Activated CD4-positive, alpha-beta T cell treated with anti-CD3 and anti-CD28 coated beads, Interleukin-2, amount 10 ng/mL, durations not matched to agents 7 days and 5 days (primary cell): ENCODE data around the gene RCE1. TPM values are rescaled to one million over a fixed set of nuclear protein-coding genes. Genes with fewer than 3 reads are reported as not detected.
"Not testable (repeated sequence)": the region's sequence is repeated elsewhere in the genome, so short reads cannot be mapped to it uniquely, and the experiment has no call there.

ENCODE experiments used
- CTCF ChIA-PET: fragments of 350-600 bp; sonication (Branson Sonifier 250); formaldehyde crosslinking; loops from one replicate; lab custom pipeline; 2021; ENCODE audit warnings: antibody characterized with exemption; lab: Charles Lee
- POLR2A ChIA-PET: fragments of 350-600 bp; sonication (Branson Sonifier 250); formaldehyde crosslinking; loops from one replicate; lab custom pipeline; 2021; ENCODE audit warnings: antibody characterized with exemption; lab: Charles Lee
- DNase-seq: peaks from one replicate; pipeline ENCODE4 v3.0.0-alpha.2; 2020
- H3K27ac Mint-ChIP-seq: one replicate; pipeline ENCODE4 v1.8.0; 2021; ENCODE audit warnings: mild to moderate bottlenecking, moderate library complexity, mixed read lengths
- H3K27me3 Mint-ChIP-seq: one replicate; pipeline ENCODE4 v1.8.0; 2021; ENCODE audit warnings: mixed read lengths
- H3K36me3 Mint-ChIP-seq: one replicate; pipeline ENCODE4 v1.8.0; 2021; ENCODE audit warnings: low read depth, mixed read lengths
- H3K4me1 Mint-ChIP-seq: one replicate; pipeline ENCODE4 v1.8.0; 2021; ENCODE audit warnings: mixed read lengths
- H3K4me3 Mint-ChIP-seq: one replicate; pipeline ENCODE4 v1.8.0; 2021; ENCODE audit warnings: mild to moderate bottlenecking, moderate library complexity, mixed read lengths
- H3K9me3 Mint-ChIP-seq: one replicate; pipeline ENCODE4 v1.8.0; 2021; ENCODE audit warnings: mixed read lengths
- total RNA-seq, 2 experiments: library from RNA; stranded (reverse); gene quantifications; one replicate each; pipeline ENCODE4 v1.2.3, GENCODE V29; 2021

RCE1 gene
- total RNA-seq, result 10 to 100 TPM; 23.1 to 23.7 TPM

GRCh38 chr11:66842896-66843775 is at the start of gene RCE1:
TSS of gene RCE1 (plus strand) at chr11:66843441. CDS start at chr11:66843456, 15 bp downstream.
- Mint-ChIP-seq H3K9me3 (no peaks in the 10 kb centered on the region), H3K27me3 (no peaks in the 10 kb centered on the region), H3K4me3 (peak within 1 kb of the TSS; percentile 85), H3K4me1 (peaks cover 50% of the 10 kb centered on the region), H3K27ac (peak within 1 kb of the TSS; percentile 96), H3K36me3 (peaks cover 29% of the 10 kb centered on the region)
- ChIA-PET CTCF (interaction anchor here (0.9 to 3.8 kb wide), 10 partner anchors 9 to 434 kb away, joined by 3 to 27 read pairs (median 4); partner anchors contain the start of gene RBM4B), POLR2A (no interaction called here)
- peak; percentile 91 for DNase-seq

- H3K36me3 Mint-ChIP-seq, POLR2A ChIA-PET, DNase-seq, H3K27ac Mint-ChIP-seq, H3K4me1 Mint-ChIP-seq, H3K4me3 Mint-ChIP-seq, H3K27me3 Mint-ChIP-seq, H3K9me3 Mint-ChIP-seq: not testable (repeated sequence)
- CTCF ChIA-PET, result interaction anchor here (0.6 to 1.6 kb wide), 4 partner anchors 34 to 399 kb away, joined by 3 to 4 read pairs (median 3); no protein-coding TSS in a partner anchor
Observed at GRCh38 chr11:66799815-66800214, 43.4 kb upstream of the RCE1 start.

GRCh38 chr11:66800720-66801428 is 42.4 kb upstream of the RCE1 start:
- no peaks in the 10 kb centered on the region for H3K4me1 Mint-ChIP-seq
- H3K4me3 Mint-ChIP-seq, result no peak overlapping the region
- ChIA-PET POLR2A (no interaction called here), CTCF (interaction anchor here (1.6 kb wide), 1 partner anchor 33 kb away, joined by 3 read pairs; no protein-coding TSS in a partner anchor)
- no peaks in the 10 kb centered on the region for H3K9me3 Mint-ChIP-seq
- no peak overlapping the region for H3K27ac Mint-ChIP-seq
- no peak for DNase-seq
- no peaks in the 10 kb centered on the region for H3K27me3 Mint-ChIP-seq
- peaks cover 2% of the 10 kb centered on the region for H3K36me3 Mint-ChIP-seq

GRCh38 chr11:66809592-66809991 is 33.6 kb upstream of the RCE1 start:
- DNase-seq, result no peak
- H3K27ac Mint-ChIP-seq, result no peak overlapping the region
- H3K4me3 Mint-ChIP-seq, result no peak overlapping the region
- H3K4me1 Mint-ChIP-seq, result no peaks in the 10 kb centered on the region
- peaks cover 1% of the 10 kb centered on the region for H3K36me3 Mint-ChIP-seq
- H3K9me3 Mint-ChIP-seq, result no peaks in the 10 kb centered on the region
- ChIA-PET POLR2A (no interaction called here), CTCF (no interaction called here)
- no peaks in the 10 kb centered on the region for H3K27me3 Mint-ChIP-seq

- no peaks in the 10 kb centered on the region for H3K27me3 Mint-ChIP-seq
- H3K4me3 Mint-ChIP-seq, result no peak overlapping the region
- CTCF ChIA-PET, result no interaction called here
- H3K4me1 Mint-ChIP-seq, result peaks cover 3% of the 10 kb centered on the region
- peaks cover 1% of the 10 kb centered on the region for H3K36me3 Mint-ChIP-seq
- POLR2A ChIA-PET, result no interaction called here
- no peaks in the 10 kb centered on the region for H3K9me3 Mint-ChIP-seq
- H3K27ac Mint-ChIP-seq, result no peak overlapping the region
- DNase-seq, result no peak
Observed at GRCh38 chr11:66810576-66811185, 32.6 kb upstream of the RCE1 start.

- POLR2A ChIA-PET, result no interaction called here
- no peak for DNase-seq
- CTCF ChIA-PET, result no interaction called here
- Mint-ChIP-seq H3K27me3 (no peaks in the 10 kb centered on the region), H3K4me1 (peaks cover 3% of the 10 kb centered on the region), H3K36me3 (no peaks in the 10 kb centered on the region), H3K4me3 (no peak overlapping the region), H3K9me3 (no peaks in the 10 kb centered on the region), H3K27ac (no peak overlapping the region)
Observed at GRCh38 chr11:66814678-66815077, 28.6 kb upstream of the RCE1 start.

- H3K4me3 Mint-ChIP-seq, result no peak overlapping the region
- POLR2A ChIA-PET, result no interaction called here
- no peaks in the 10 kb centered on the region for H3K9me3 Mint-ChIP-seq
- CTCF ChIA-PET, result no interaction called here
- no peak for DNase-seq
- H3K36me3 Mint-ChIP-seq, result no peaks in the 10 kb centered on the region
- no peak overlapping the region for H3K27ac Mint-ChIP-seq
- peaks cover 3% of the 10 kb centered on the region for H3K4me1 Mint-ChIP-seq
- H3K27me3 Mint-ChIP-seq, result no peaks in the 10 kb centered on the region
Observed at GRCh38 chr11:66815646-66816045, 27.6 kb upstream of the RCE1 start.

GRCh38 chr11:66818231-66818955 is 24.8 kb upstream of the RCE1 start:
- Mint-ChIP-seq H3K9me3 (no peaks in the 10 kb centered on the region), H3K27me3 (no peaks in the 10 kb centered on the region), H3K4me3 (no peak overlapping the region), H3K36me3 (no peaks in the 10 kb centered on the region), H3K4me1 (peaks cover 3% of the 10 kb centered on the region), H3K27ac (no peak overlapping the region)
- ChIA-PET CTCF (interaction anchor here (0.5 to 1.3 kb wide), 3 partner anchors 24 to 140 kb away, joined by 3 to 4 read pairs (median 4); partner anchors contain the start of gene RBM4B), POLR2A (no interaction called here)
- DNase-seq, result no peak

GRCh38 chr11:66820381-66820780 is 22.9 kb upstream of the RCE1 start:
- DNase-seq, result no peak
- no peak overlapping the region for H3K4me3 Mint-ChIP-seq
- POLR2A ChIA-PET, result no interaction called here
- CTCF ChIA-PET, result interaction anchor here (0.5 to 1.2 kb wide), 3 partner anchors 23 to 323 kb away, joined by 3 to 6 read pairs (median 4); no protein-coding TSS in a partner anchor
- no peaks in the 10 kb centered on the region for H3K9me3 Mint-ChIP-seq
- no peak overlapping the region for H3K27ac Mint-ChIP-seq
- no peaks in the 10 kb centered on the region for H3K36me3 Mint-ChIP-seq
- H3K27me3 Mint-ChIP-seq, result no peaks in the 10 kb centered on the region
- H3K4me1 Mint-ChIP-seq, result peaks cover 3% of the 10 kb centered on the region

- POLR2A ChIA-PET, result no interaction called here
- Mint-ChIP-seq H3K4me1 (no peaks in the 10 kb centered on the region), H3K9me3 (no peaks in the 10 kb centered on the region), H3K27ac (no peak overlapping the region), H3K36me3 (no peaks in the 10 kb centered on the region), H3K4me3 (no peak overlapping the region), H3K27me3 (no peaks in the 10 kb centered on the region)
- no peak for DNase-seq
- CTCF ChIA-PET, result interaction anchor here (0.6 to 0.7 kb wide), 2 partner anchors 95 to 513 kb away, joined by 4 to 5 read pairs; no protein-coding TSS in a partner anchor
Observed at GRCh38 chr11:66820901-66821300, 22.3 kb upstream of the RCE1 start.

GRCh38 chr11:66823700-66824099 is 19.5 kb upstream of the RCE1 start:
- CTCF ChIA-PET, result interaction anchor here (1.4 kb wide), 1 partner anchor 10 kb away, joined by 3 read pairs; no protein-coding TSS in a partner anchor
- Mint-ChIP-seq H3K4me3 (no peak overlapping the region), H3K4me1 (no peaks in the 10 kb centered on the region), H3K27me3 (no peaks in the 10 kb centered on the region), H3K36me3 (no peaks in the 10 kb centered on the region), H3K27ac (no peak overlapping the region), H3K9me3 (no peaks in the 10 kb centered on the region)
- DNase-seq, result no peak
- POLR2A ChIA-PET, result no interaction called here

GRCh38 chr11:66824573-66824972 is 18.7 kb upstream of the RCE1 start:
- H3K36me3 Mint-ChIP-seq, H3K4me3 Mint-ChIP-seq, H3K9me3 Mint-ChIP-seq, H3K27ac Mint-ChIP-seq, H3K27me3 Mint-ChIP-seq, POLR2A ChIA-PET, DNase-seq, H3K4me1 Mint-ChIP-seq: not testable (repeated sequence)
- CTCF ChIA-PET, result interaction anchor here (0.6 to 1.4 kb wide), 2 partner anchors 10 to 518 kb away, joined by 3 to 4 read pairs; no protein-coding TSS in a partner anchor
